ENCODE results near the gene NELFE. TPM values are rescaled to one million over a fixed set of nuclear protein-coding genes. Genes with fewer than 3 reads are reported as not detected.

NELFE gene
- total and polyA plus RNA-seq, 2 of the 13 experiments (the other 11 are each of a cell fraction or from before 2014, with no cell fraction given): 51.3 to 69.8 TPM

DNA sequence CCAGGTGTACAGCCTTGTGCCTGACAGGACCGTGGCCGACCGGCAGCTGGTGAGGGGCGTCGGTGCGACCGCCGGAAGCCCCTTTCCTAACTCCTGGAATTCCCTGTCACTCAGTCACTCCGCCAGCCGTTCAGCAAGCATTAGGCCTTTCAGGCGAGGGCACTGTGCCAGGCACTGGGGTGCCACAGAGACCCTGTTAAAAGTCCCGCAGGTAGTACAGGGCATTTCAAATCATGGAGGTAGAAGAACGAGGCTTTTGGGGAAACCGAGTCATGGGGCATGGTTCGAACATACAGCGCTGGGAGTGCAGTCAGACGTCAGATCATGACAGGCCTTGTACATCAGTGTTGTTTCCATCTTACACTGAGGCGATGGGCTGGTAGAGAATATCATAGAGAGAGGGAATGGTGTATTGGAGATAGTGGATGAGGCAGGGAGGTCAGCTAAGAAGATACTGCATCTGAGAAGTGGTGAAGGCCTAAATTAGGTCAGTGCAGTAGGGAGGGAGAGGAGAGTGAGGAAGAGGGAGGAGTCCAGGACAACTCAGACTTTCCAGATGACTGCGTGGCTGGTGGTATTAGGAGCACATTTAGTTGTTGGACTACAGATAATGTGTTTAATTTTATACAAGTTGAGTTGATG lies 14.1 kb upstream of the NELFE start (continued):
- TF ChIP-seq, protein P1, sequence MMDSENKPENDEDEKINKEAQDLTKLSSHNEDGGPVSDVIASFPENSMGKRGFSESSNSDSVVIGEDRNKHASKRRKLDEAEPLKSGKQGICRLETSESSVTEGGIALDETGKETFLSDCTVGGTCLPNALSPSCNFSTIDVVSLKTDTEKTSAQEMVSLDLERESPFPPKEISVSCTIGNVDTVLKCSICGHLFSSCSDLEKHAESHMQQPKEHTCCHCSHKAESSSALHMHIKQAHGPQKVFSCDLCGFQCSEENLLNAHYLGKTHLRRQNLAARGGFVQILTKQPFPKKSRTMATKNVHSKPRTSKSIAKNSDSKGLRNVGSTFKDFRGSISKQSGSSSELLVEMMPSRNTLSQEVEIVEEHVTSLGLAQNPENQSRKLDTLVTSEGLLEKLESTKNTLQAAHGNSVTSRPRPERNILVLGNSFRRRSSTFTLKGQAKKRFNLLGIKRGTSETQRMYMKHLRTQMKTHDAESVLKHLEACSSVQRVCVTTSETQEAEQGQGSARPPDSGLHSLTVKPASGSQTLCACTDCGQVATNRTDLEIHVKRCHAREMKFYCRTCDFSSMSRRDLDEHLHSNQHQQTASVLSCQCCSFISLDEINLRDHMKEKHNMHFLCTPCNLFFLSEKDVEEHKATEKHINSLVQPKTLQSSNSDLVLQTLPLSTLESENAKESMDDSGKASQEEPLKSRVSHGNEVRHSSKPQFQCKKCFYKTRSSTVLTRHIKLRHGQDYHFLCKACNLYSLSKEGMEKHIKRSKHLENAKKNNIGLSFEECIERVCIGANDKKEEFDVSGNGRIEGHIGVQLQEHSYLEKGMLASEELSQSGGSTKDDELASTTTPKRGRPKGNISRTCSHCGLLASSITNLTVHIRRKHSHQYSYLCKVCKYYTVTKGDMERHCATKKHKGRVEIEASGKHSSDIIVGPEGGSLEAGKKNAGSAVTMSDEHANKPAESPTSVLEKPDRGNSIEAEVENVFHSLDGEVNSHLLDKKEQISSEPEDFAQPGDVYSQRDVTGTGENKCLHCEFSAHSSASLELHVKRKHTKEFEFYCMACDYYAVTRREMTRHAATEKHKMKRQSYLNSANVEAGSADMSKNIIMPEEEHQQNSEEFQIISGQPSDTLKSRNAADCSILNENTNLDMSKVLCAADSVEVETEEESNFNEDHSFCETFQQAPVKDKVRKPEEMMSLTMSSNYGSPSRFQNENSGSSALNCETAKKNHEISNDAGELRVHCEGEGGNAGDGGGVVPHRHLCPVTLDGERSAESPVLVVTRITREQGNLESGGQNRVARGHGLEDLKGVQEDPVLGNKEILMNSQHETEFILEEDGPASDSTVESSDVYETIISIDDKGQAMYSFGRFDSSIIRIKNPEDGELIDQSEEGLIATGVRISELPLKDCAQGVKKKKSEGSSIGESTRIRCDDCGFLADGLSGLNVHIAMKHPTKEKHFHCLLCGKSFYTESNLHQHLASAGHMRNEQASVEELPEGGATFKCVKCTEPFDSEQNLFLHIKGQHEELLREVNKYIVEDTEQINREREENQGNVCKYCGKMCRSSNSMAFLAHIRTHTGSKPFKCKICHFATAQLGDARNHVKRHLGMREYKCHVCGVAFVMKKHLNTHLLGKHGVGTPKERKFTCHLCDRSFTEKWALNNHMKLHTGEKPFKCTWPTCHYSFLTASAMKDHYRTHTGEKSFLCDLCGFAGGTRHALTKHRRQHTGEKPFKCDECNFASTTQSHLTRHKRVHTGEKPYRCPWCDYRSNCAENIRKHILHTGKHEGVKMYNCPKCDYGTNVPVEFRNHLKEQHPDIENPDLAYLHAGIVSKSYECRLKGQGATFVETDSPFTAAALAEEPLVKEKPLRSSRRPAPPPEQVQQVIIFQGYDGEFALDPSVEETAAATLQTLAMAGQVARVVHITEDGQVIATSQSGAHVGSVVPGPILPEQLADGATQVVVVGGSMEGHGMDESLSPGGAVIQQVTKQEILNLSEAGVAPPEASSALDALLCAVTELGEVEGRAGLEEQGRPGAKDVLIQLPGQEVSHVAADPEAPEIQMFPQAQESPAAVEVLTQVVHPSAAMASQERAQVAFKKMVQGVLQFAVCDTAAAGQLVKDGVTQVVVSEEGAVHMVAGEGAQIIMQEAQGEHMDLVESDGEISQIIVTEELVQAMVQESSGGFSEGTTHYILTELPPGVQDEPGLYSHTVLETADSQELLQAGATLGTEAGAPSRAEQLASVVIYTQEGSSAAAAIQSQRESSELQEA (CRISPR knock-in tag; IDR thresholded peaks at IDR 0.05; ENCODE audit: not compliant biosample characterization): peak; percentile 13
- TF ChIP-seq ZNF24 (IDR thresholded peaks at IDR 0.05) (no peak), TFDP2 (CRISPR knock-in tag; IDR thresholded peaks at IDR 0.05) (no peak), RAD21 (CRISPR knock-in tag; IDR thresholded peaks at IDR 0.05) (0 out of 2 replicates have a peak, but pooled peaks have one; percentile 6), IRF2 (CRISPR knock-in tag; IDR thresholded peaks at IDR 0.05) (no peak), ZNF572 (CRISPR knock-in tag; IDR thresholded peaks at IDR 0.05) (no peak), ZNF17 (CRISPR knock-in tag; IDR thresholded peaks at IDR 0.05) (no peak), ZNF775 (CRISPR knock-in tag; IDR thresholded peaks at IDR 0.05; ENCODE audit: borderline replicate concordance) (no peak), ZZZ3 (CRISPR knock-in tag; IDR thresholded peaks at IDR 0.05; ENCODE audit: borderline replicate concordance) (no peak), ZNF383 (CRISPR knock-in tag; IDR thresholded peaks at IDR 0.05; ENCODE audit: borderline replicate concordance) (no peak), ZNF839 (CRISPR knock-in tag; IDR thresholded peaks at IDR 0.05; ENCODE audit: borderline replicate concordance) (no peak), MLX (CRISPR knock-in tag; IDR thresholded peaks at IDR 0.05) (no peak), KLF9 (CRISPR knock-in tag; IDR thresholded peaks at IDR 0.05; ENCODE audit: low read depth) (no peak), ZNF768 (CRISPR knock-in tag; IDR thresholded peaks at IDR 0.05) (peak; percentile 65; the same call in 1 of the 2 replicates), SMARCC2 (IDR thresholded peaks at IDR 0.05) (no peak), GTF3A (CRISPR knock-in tag; conservative IDR thresholded peaks at IDR 0.05) (no peak), ZSCAN12 (CRISPR knock-in tag; IDR thresholded peaks at IDR 0.05) (no peak), HBP1 (CRISPR knock-in tag; IDR thresholded peaks at IDR 0.05; ENCODE audit: low read depth) (no peak), ZNF777 (CRISPR knock-in tag; IDR thresholded peaks at IDR 0.05) (no peak), ZBTB20 (CRISPR knock-in tag; IDR thresholded peaks at IDR 0.05; ENCODE audit: borderline replicate concordance, low read depth) (peak; percentile 88)
